ENCODE measurements around the gene TMEM9B.
A peak's percentile ranks its signal among the peaks of the same experiment; 100 is the strongest.

The TMEM9B gene

DNA sequence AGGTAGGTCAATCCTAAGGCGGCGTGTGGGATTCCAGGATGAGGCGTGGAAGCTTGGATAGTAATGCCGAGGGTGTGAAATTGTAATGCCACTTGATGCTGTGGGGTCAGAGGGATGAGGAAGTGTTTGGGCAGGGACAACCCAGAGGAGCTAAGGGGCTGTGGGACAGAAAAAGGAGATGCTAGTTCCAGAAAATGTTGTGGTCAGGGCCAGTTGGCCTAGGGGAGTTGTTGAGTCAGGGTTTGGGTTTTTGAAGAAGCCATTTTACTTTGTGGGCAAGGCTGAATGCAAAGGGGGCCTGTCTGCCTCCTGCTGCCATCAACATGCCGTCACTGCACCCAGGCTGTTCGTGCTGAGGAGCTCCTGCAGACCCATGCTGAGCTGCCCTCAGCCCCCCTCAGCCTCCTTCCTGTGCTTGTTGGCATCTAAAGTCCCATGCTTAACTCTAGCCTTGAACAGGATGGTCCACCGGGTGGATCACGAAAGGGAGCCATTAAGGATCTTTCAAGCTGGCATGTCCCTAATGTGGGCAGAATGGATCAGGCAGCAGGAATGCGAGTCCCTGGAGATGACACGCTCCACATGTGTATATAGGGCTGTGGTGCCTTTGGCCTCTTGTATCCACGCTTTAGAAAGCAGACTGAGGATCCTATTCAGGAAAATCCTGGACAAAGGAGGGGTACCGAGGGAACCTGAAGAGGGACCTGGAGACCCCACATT, 33.6 kb downstream of the TMEM9B start:
- DNase-seq (ENCODE audit: low read depth in 2 of 2): no peak

DNA sequence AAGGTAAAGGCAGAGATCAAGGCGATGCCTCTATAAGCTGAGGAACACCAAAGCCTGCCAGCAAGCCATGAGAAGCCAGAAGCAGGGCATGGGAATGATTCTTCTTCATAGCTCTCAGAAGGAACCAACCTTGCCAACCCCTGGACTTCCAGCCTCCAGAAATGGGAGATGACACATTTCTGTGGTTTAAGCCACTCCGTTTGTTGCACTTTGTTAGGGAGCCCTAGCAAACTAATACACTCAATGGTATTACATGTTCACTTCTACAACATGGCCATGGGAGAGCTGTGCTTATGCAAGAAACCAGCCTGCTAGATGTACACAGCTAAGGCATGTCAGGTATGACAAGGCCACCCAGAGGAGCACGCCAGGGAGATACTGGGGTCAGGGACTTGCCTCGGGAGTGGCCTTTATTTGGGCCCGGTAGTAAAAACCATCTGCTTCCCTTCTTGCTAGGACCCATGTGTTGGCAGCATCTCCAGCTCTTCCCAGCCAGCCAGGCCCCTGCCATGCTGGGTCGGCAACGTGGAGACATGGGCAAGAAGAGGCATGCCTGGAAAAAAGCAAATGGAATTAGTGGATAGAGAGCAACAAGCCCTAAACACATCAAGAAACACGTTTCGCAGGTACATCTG, 35.1 kb downstream of the TMEM9B start:
- DNase-seq (ENCODE audit: low read depth in 2 of 2): no peak

DNA sequence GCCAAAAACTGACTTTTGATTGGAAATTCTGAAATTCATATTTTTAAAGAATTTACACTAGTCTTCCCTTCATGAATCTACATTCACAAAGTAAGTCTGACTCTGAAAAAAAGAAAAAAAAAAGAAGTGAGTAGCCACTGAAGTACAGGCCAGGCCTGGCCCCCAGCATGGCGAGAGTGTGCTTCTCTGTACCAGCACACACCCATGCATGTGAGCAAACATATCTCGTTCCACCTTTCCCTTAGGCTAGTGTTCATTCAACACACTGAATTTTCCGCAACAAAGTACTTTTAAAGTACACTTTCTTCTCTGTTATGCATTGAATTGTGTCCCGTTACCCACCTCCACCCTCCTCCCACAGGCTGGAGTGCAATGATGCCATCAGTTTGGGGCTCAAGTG, 36.0 kb downstream of the TMEM9B start:
- no peak for DNase-seq (ENCODE audit: low read depth in 2 of 2)

DNA sequence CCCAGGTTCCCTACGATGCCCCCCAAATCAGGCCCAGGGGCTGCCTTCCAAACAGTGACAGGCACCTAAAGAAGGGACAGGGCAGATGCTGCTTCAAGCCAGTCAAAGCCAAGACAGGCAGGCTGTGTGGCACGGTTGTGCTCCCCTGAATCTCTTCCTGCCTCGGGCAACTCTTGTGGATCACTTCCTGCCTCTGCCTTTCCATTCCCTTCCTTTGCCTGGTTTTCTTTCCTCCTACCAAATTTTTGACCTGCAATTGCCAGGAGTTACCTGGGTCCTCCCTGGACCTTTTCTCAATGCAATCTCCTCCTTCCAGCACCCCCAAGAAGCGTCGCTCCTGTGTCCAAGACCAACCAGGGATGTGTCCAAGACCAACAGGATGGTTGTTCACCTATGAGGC, 37.0 kb downstream of the TMEM9B start:
- no peak for DNase-seq (ENCODE audit: low read depth in 2 of 2)

DNA sequence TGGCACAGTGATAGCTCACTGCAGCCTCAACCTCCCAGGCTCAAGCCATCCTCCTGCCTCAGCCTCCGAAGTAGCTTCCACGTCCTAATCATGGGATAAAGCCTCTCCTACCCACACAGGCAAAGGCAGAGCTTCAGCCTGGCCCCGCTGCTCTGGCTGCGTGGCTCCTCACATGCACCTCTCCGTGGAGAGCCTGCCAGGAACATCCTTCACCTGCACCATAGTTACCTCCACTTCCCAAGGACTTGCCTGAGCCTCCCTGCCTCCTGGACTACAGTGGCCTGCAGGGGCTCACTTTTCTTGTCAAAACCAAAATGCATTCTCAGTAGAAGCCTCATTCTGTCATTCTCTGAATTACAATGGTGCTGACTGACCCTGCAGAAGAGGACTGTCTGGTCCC, 38.0 kb downstream of the TMEM9B start:
- no peak for DNase-seq (ENCODE audit: low read depth in 2 of 2)

DNA sequence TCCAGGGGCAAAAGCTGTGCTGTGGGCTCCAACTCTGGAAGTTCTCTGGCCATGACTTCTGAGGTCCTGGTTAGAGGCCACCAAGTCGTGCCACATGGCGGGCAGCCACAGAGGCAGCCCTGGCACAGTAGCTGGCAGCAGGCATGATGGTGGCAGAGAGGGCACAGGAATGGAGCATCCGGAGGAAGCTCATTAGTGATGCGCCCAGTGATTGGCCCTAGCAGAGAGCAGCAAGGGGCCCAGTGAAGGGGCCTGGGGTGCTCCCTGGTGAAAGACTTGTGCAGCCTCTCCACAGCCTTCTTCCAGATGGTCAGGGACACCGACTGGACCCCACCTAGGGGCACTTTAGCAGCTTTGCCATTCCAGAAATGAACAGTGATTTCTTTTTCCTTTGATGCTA, 38.5 kb downstream of the TMEM9B start:
- no peak for DNase-seq (ENCODE audit: low read depth in 2 of 2)

- DNase-seq (ENCODE audit: low read depth in 2 of 2): no peak
Measured at GRCh38 chr11:8922691-8923090, 41.6 kb downstream of the TMEM9B start.

- DNase-seq (ENCODE audit: low read depth in 2 of 2): no peak
Measured at GRCh38 chr11:8917157-8917825, 47.0 kb downstream of the TMEM9B start.

GRCh38 chr11:8914661-8915018, 49.6 kb downstream of the TMEM9B start:
- DNase-seq (ENCODE audit: low read depth in 2 of 2): no peak

DNA sequence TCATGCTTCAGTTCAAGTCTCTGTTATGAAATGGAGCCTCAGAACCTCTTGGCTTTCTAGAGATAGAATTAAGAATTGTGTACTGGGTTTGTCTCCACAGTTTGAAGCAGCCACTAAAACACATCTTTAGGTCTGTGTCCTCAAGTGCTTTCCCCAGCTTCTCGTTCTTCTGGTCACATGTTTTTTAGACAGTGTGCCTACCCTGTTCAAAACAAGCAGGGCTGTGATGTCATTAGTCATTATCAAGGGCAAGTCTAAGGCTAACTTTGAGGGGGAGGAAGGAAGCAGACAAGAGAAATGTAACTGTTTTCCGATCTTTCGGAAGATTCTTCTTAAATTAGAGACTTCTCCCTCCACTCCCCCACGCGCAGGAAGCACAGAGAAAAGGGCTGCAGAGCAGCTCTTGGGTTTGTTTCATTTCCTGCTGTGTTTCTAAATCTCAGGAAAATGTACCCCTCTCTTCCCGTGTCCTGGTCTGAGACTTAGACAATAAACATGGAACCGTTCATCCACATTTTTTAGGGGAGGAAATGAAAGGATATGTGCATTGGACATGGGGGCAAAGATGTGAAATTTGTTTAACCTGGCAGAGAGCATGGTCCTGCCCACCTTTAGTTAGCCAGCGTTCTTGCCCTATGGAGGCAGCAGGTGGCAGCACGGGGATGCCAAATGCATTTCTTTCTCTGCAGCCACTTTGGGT, 50.1 kb downstream of the TMEM9B start:
- peak in 1 of 2 donors; percentile 22 for DNase-seq (ENCODE audit: low read depth in 2 of 2)

GRCh38 chr11:8911029-8911823, 53.0 kb downstream of the TMEM9B start, which contains the start of gene AKIP1:
Gene AKIP1 (plus strand): TSS chr11:8911189. CDS start chr11:8911450, 261 bp downstream.
- DNase-seq (ENCODE audit: low read depth in 2 of 2): peak; percentile 49 to 57

- no peak for DNase-seq (ENCODE audit: low read depth in 2 of 2)
Measured at GRCh38 chr11:8910649-8911026, 53.6 kb downstream of the TMEM9B start.

DNA sequence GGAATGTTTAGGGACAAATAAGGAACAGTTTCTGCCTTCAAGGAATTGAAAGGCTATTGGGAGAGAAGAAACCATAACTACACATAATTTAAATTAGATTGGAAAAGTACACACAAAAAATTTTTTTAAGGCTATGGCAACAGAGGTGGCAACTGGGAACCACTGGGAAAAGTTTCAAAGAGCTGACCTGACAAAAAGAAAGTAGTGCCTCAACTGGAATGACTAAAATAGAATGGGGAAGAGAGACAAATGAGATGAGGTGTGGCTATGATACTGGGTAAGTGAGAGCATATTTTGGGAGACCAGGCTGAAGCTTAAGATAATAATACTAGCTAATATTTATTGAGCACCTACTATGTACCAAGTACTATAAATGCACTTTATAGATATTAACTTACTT, 56.1 kb downstream of the TMEM9B start:
- DNase-seq (ENCODE audit: low read depth in 2 of 2): no peak

DNA sequence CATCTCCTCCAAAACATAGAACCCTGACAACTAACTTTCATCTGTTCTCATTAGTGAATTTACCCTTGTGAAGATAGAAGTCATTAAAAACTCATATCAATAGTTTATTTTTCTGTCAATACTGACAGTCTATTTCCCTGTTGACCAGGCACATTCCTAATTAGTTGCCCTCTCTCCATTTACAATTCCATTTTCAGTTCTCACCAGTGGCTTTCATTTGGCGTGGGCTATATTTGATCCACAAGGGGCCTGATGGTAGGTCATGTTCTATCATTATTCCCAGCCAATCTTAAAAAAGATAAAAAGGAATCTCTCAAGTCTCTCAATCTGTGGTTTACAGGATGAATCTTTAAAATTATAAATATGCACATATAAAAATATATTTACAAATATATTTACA, 57.1 kb downstream of the TMEM9B start:
- no peak for DNase-seq (ENCODE audit: low read depth in 2 of 2)

- no peak for DNase-seq (ENCODE audit: low read depth in 2 of 2)
Measured at GRCh38 chr11:8905528-8906165, 58.6 kb downstream of the TMEM9B start.

DNA sequence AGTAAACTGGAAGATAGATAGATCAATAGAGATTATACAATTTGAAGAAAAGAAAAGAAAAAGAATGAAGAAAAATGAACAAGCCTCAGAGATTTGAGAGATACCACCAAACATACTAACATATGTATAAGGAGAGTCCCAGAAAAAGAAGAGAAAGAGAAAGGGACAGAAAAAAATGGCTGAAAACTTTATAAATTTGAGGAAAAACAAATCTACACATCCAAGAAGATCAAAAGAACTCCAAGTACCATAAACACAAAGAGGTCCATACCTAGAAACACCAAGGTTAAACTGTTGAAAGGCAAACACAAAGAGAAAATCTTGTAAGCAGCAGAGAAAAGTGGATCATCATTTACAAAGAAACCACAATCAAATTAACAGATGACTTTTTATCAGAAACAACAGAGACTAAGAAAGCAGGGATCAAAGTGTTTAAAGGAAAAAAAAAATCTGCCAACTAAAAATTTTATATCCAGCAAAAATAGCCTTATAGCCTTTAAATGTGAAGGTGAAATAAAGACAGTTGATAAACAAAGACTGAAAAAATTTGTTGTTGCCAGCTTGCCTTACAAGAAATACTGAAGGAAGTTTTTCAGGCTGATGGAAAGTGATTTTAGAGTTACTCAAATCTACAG, 65.0 kb downstream of the TMEM9B start:
- no peak for DNase-seq (ENCODE audit: low read depth in 2 of 2)

Measured in stimulated activated CD8-positive, alpha-beta memory T cell treated with anti-CD3 and anti-CD28 coated beads, Interleukin-7, amount 100 ng/mL, for 1 hour (primary cell).